ENCODE data around the gene PTPRE. TPM values are rescaled to one million over a fixed set of nuclear protein-coding genes. Genes with fewer than 3 reads are reported as not detected.
A peak's percentile ranks its signal among the peaks of the same experiment; 100 is the strongest.
"Not testable (repeated sequence)": the region's sequence is repeated elsewhere in the genome, so short reads cannot be mapped to it uniquely, and the experiment has no call there.

PTPRE gene
- total RNA-seq, 1 donor from 2014 or later, result 5.4 TPM

DNA sequence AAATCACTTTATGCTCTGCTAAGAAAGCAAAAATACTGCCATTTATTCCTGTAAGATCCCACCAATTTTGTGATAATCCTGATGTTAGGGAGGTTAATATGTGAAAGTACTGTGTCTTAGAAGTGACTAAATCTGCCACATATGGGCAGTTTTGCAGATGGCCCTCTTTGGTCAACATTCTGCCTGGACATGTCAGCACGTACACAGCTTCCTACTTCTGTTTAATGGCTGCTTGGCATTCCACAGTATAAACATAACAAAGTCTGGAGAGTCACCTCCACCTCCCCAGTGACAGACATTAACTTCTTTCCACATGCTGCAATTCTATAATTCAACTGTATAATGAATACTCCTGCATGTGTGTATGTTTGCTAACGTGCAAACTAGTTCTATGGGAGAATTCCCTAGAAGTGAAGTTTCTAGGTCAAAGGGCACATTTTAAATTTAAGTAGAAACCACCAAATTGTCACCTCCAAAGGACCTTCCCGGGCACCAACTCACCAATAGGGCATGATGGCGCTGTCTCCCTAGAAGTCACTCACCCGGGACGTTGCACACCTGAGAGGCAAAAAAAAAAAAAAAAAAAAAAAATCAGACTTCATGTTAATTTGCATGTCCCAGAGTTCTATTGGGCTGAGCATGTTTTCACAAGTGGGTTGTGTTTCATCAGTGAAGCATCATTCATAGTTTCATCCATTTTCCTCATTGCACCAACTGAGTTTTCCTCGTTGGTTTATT lies 180.4 kb downstream of the PTPRE start:
- no peak overlapping the region for H3K4me3 ChIP-seq (ENCODE audit: low read depth, low read length)
- no peak for DNase-seq (ENCODE audit: low read depth)
- TF ChIP-seq CTCF (conservative IDR thresholded peaks at IDR 0.05; ENCODE audit: low read depth, low read length), result no peak

DNA sequence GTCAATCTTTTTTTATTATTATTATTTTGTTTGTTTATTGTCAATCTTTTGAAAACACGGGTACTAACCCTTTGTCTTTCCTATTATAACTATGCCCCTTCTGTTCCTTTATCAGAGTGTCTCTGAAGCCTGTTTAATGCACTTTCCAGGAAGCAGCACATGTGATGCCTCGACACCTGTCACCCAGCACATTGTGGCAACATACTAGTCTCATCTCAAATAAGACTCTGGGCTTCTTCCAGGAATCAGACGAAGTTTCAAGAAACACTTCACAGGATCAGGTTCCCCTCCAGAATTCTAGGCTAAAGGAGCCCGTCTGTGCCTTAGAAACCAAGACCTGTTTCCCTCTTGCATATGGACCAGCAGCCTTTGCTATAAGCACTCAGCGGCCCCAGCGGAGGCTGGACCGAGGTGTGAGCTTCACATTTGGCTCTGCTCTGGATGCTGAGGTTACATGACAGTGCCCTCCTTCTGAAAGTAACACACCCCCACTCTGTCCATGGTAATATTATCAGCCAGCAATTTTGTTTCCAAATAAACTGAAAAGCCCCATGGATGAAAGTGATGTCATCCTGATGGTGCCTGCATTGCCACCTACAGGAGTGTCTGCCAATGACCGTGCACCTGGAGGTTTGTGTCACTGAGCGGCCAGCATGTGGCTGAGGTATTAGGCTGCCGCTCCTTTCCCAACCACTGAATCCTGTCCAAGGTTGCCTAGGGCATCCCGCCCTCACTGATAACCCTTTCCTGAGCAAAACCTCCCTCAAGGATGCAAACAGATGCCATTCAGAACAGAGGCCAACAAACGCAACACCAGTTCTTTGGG lies 181.2 kb downstream of the PTPRE start:
- peak; percentile 25 for TF ChIP-seq CTCF (conservative IDR thresholded peaks at IDR 0.05; ENCODE audit: low read depth, low read length)
- H3K4me3 ChIP-seq (ENCODE audit: low read depth, low read length), result no peak overlapping the region
- DNase-seq (ENCODE audit: low read depth), result no peak

DNA sequence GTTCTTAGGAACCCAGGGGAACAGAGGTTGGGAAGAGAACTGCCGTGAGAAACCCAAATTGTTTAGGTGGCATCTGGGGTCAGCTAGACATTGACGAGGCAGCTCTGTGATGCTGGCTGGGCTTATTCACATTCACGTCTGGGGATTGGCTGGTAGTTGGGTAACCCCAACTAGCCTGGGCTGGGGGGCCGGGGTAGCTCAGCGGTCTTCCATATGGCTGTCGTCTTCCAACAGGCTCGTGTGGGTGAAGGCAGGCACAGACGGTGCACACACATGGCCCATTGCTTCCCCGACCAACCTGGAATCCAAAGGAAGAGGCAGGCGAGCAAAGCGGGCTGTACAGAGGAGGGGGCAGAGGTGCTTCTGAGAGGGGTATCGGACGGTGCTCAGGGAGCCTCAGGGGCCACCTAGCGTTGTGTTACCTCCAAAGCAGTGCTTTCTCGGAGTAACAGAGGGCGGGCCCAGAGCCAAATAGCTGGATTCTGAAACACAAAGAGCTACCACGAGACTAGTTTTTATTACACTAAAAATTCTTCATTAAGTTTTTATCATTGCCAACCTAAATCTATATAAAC lies 184.8 kb downstream of the PTPRE start:
- no peak overlapping the region for H3K4me3 ChIP-seq (ENCODE audit: low read depth, low read length)
- DNase-seq (ENCODE audit: low read depth), result no peak
- TF ChIP-seq CTCF (conservative IDR thresholded peaks at IDR 0.05; ENCODE audit: low read depth, low read length), result no peak

- DNase-seq (ENCODE audit: low read depth), result no peak
- TF ChIP-seq CTCF (conservative IDR thresholded peaks at IDR 0.05; ENCODE audit: low read depth, low read length), result no peak
- H3K4me3 ChIP-seq (ENCODE audit: low read depth, low read length), result no peak overlapping the region
Measured at GRCh38 chr10:128092454-128092853, 185.6 kb downstream of the PTPRE start.

- H3K4me3 ChIP-seq (ENCODE audit: low read depth, low read length); DNase-seq (ENCODE audit: low read depth): not testable (repeated sequence)
Measured at GRCh38 chr10:128094596-128094995, 187.7 kb downstream of the PTPRE start.

DNA sequence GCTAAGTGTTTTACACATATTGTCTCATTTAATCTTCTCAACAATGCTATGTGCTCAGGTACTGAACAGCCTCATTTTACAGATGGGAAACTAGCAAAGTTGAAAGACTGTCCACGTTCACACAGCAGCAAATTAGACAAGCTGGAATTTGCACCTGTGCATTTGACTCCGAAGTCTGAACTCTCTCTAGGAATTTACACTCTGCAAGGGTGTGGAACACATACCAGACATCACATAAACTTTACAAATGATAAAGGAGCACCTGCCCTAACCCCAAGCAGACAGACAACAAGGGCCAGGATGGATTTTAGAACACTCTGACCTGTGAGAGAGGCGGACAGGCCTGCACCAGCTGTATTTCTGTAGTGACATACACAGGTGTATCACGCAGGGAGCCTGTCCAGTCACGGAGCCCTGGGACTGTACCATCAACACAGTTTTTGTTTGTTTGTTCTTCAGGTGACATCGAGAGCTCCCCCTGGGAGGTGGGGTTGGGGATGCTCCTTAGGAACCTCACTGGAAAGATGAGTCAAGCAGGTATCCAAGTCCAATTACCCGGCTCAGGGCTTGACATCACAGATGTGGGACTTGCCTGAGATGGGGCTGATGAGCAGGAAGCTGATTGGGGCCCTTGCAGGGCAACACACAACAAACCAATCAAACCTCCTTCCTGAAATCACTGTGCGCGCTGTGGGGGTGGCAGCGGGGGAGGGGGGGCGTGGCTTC lies 188.3 kb downstream of the PTPRE start:
- DNase-seq (ENCODE audit: low read depth), result no peak
- no peak for TF ChIP-seq CTCF (conservative IDR thresholded peaks at IDR 0.05; ENCODE audit: low read depth, low read length)
- no peak overlapping the region for H3K4me3 ChIP-seq (ENCODE audit: low read depth, low read length)
